ENCODE results near the gene CADPS2.

- TF ChIP-seq CTCF (IDR thresholded peaks at IDR 0.05; ENCODE audit: insufficient read depth, low read length, poor library complexity, severe bottlenecking) (no peak), EZH2phosphoT487 (conservative IDR thresholded peaks at IDR 0.05; ENCODE audit: low read length) (no peak)
Observed at GRCh38 chr7:122600042-122600441, 286.2 kb downstream of the CADPS2 start.
